ENCODE data around the gene C2CD4A.

Gene C2CD4A

GRCh38 chr15:62069551-62069950 lies 2.8 kb downstream of the C2CD4A start:
- Mint-ChIP-seq H3K9me3 (no peaks in the 10 kb centered on the region), H3K27me3 (peaks cover 43% of the 10 kb centered on the region), H3K36me3 (no peaks in the 10 kb centered on the region), H3K27ac (no peak overlapping the region), H3K4me1 (peaks cover 23% of the 10 kb centered on the region), H3K4me3 (no peak overlapping the region)
- CTCF ChIA-PET = interaction anchor here (0.8 to 1.7 kb wide), 3 partner anchors 8 to 195 kb away, joined by 3 to 6 read pairs (median 3); partner anchors contain the start of genes C2CD4B and VPS13C
- no peak for DNase-seq

GRCh38 chr15:62071711-62072308 lies 5.0 kb downstream of the C2CD4A start:
- H3K9me3 Mint-ChIP-seq = no peaks in the 10 kb centered on the region

GRCh38 chr15:62075595-62076277 lies 9.0 kb downstream of the C2CD4A start:
- no peak overlapping the region for H3K27ac Mint-ChIP-seq
- no peaks in the 10 kb centered on the region for H3K36me3 Mint-ChIP-seq

More at GRCh38 chr15:62071711-62072308, 5.0 kb downstream of the C2CD4A start:
- Mint-ChIP-seq H3K4me1 (peaks cover 15% of the 10 kb centered on the region), H3K27ac (no peak overlapping the region), H3K36me3 (no peaks in the 10 kb centered on the region), H3K4me3 (no peak overlapping the region), H3K27me3 (peaks cover 29% of the 10 kb centered on the region)
- no peak for DNase-seq
- CTCF ChIA-PET = interaction anchor here (0.8 to 1.4 kb wide), 10 partner anchors 10 to 238 kb away, joined by 3 to 5 read pairs (median 3); partner anchors contain the start of gene C2CD4B

GRCh38 chr15:62079594-62079993 lies 12.8 kb downstream of the C2CD4A start:
- Mint-ChIP-seq H3K27me3 (peaks cover 10% of the 10 kb centered on the region), H3K36me3 (no peaks in the 10 kb centered on the region), H3K9me3 (peaks cover 5% of the 10 kb centered on the region), H3K4me3 (no peak overlapping the region), H3K4me1 (no peaks in the 10 kb centered on the region), H3K27ac (no peak overlapping the region)
- no peak for DNase-seq
- CTCF ChIA-PET = interaction anchor here (1.3 kb wide), 1 partner anchor 19 kb away, joined by 7 read pairs; the partner anchor contains the start of gene VPS13C

More at GRCh38 chr15:62075595-62076277, 9.0 kb downstream of the C2CD4A start:
- DNase-seq = no peak
- CTCF ChIA-PET = interaction anchor here (1.0 to 1.2 kb wide), 2 partner anchors 178 to 204 kb away, joined by 3 read pairs; no protein-coding TSS in a partner anchor
- Mint-ChIP-seq H3K9me3 (no peaks in the 10 kb centered on the region), H3K4me1 (no peaks in the 10 kb centered on the region), H3K27me3 (peaks cover 14% of the 10 kb centered on the region), H3K4me3 (no peak overlapping the region)

GRCh38 chr15:62083194-62084154 lies 16.7 kb downstream of the C2CD4A start:
- no peak for DNase-seq
- H3K27ac Mint-ChIP-seq = no peak overlapping the region
- CTCF ChIA-PET = interaction anchor here (0.6 to 1.2 kb wide), 3 partner anchors 171 to 916 kb away, joined by 3 to 5 read pairs (median 3); no protein-coding TSS in a partner anchor
- H3K9me3 Mint-ChIP-seq = peaks cover 5% of the 10 kb centered on the region
- H3K4me1 Mint-ChIP-seq = peaks cover 7% of the 10 kb centered on the region
- H3K4me3 Mint-ChIP-seq = no peak overlapping the region
- peaks cover 5% of the 10 kb centered on the region for H3K27me3 Mint-ChIP-seq
- no peaks in the 10 kb centered on the region for H3K36me3 Mint-ChIP-seq

- peaks cover 7% of the 10 kb centered on the region for H3K4me1 Mint-ChIP-seq
- no peaks in the 10 kb centered on the region for H3K36me3 Mint-ChIP-seq
- CTCF ChIA-PET = no interaction called here
- no peak for DNase-seq
- no peak overlapping the region for H3K4me3 Mint-ChIP-seq
- H3K9me3 Mint-ChIP-seq = peaks cover 5% of the 10 kb centered on the region
- H3K27ac Mint-ChIP-seq = no peak overlapping the region
- H3K27me3 Mint-ChIP-seq = no peaks in the 10 kb centered on the region
These were observed 19.0 kb downstream of the C2CD4A start for GRCh38 chr15:62085740-62086139.

- Mint-ChIP-seq H3K27me3 (no peaks in the 10 kb centered on the region), H3K4me3 (no peak overlapping the region), H3K27ac (no peak overlapping the region), H3K4me1 (peaks cover 7% of the 10 kb centered on the region), H3K9me3 (peaks cover 5% of the 10 kb centered on the region), H3K36me3 (no peaks in the 10 kb centered on the region)
- no peak for DNase-seq
- CTCF ChIA-PET = interaction anchor here (1.0 to 2.0 kb wide), 2 partner anchors 16 to 75 kb away, joined by 3 to 4 read pairs; no protein-coding TSS in a partner anchor
These were observed 21.0 kb downstream of the C2CD4A start for GRCh38 chr15:62087671-62088352.

- no peak overlapping the region for H3K27ac Mint-ChIP-seq
- CTCF ChIA-PET = interaction anchor here (1.0 to 2.0 kb wide), 2 partner anchors 17 to 75 kb away, joined by 3 to 4 read pairs; no protein-coding TSS in a partner anchor
- no peak overlapping the region for H3K4me3 Mint-ChIP-seq
- no peak for DNase-seq
- no peaks in the 10 kb centered on the region for H3K27me3 Mint-ChIP-seq
- H3K4me1 Mint-ChIP-seq = peaks cover 7% of the 10 kb centered on the region
- H3K36me3 Mint-ChIP-seq = no peaks in the 10 kb centered on the region
- peaks cover 5% of the 10 kb centered on the region for H3K9me3 Mint-ChIP-seq
These were observed 21.5 kb downstream of the C2CD4A start for GRCh38 chr15:62088353-62088693.

GRCh38 chr15:62089616-62090015 lies 22.8 kb downstream of the C2CD4A start:
- no peak overlapping the region for H3K27ac Mint-ChIP-seq
- no peaks in the 10 kb centered on the region for H3K9me3 Mint-ChIP-seq
- CTCF ChIA-PET = interaction anchor here (0.8 kb wide), 1 partner anchor 697 kb away, joined by 3 read pairs; no protein-coding TSS in a partner anchor
- H3K36me3 Mint-ChIP-seq = no peaks in the 10 kb centered on the region
- H3K27me3 Mint-ChIP-seq = no peaks in the 10 kb centered on the region
- H3K4me1 Mint-ChIP-seq = peaks cover 7% of the 10 kb centered on the region
- DNase-seq = no peak
- no peak overlapping the region for H3K4me3 Mint-ChIP-seq

- H3K27me3 Mint-ChIP-seq = no peaks in the 10 kb centered on the region
- H3K4me1 Mint-ChIP-seq = peaks cover 7% of the 10 kb centered on the region
- no peaks in the 10 kb centered on the region for H3K9me3 Mint-ChIP-seq
- H3K36me3 Mint-ChIP-seq = no peaks in the 10 kb centered on the region
- no peak overlapping the region for H3K4me3 Mint-ChIP-seq
- H3K27ac Mint-ChIP-seq = no peak overlapping the region
- DNase-seq = no peak
- CTCF ChIA-PET = no interaction called here
These were observed 24.2 kb downstream of the C2CD4A start for GRCh38 chr15:62090988-62091387.

- Mint-ChIP-seq H3K9me3 (no peaks in the 10 kb centered on the region), H3K4me3 (no peak overlapping the region), H3K27ac (no peak overlapping the region), H3K27me3 (no peaks in the 10 kb centered on the region), H3K36me3 (no peaks in the 10 kb centered on the region), H3K4me1 (no peaks in the 10 kb centered on the region)
- no peak for DNase-seq
- CTCF ChIA-PET = no interaction called here
These were observed 27.0 kb downstream of the C2CD4A start for GRCh38 chr15:62093809-62094208.

GRCh38 chr15:62094388-62094787 lies 27.6 kb downstream of the C2CD4A start:
- H3K4me1 Mint-ChIP-seq = no peaks in the 10 kb centered on the region
- H3K27ac Mint-ChIP-seq = no peak overlapping the region
- CTCF ChIA-PET = no interaction called here
- H3K27me3 Mint-ChIP-seq = no peaks in the 10 kb centered on the region
- H3K36me3 Mint-ChIP-seq = no peaks in the 10 kb centered on the region
- no peak overlapping the region for H3K4me3 Mint-ChIP-seq
- no peaks in the 10 kb centered on the region for H3K9me3 Mint-ChIP-seq
- DNase-seq = no peak

GRCh38 chr15:62099094-62099601 lies 32.4 kb downstream of the C2CD4A start:
- H3K27me3 Mint-ChIP-seq = no peaks in the 10 kb centered on the region
- H3K27ac Mint-ChIP-seq = no peak overlapping the region
- DNase-seq = no peak
- H3K4me3 Mint-ChIP-seq = no peak overlapping the region
- H3K9me3 Mint-ChIP-seq = no peaks in the 10 kb centered on the region
- H3K4me1 Mint-ChIP-seq = no peaks in the 10 kb centered on the region
- CTCF ChIA-PET = no interaction called here
- no peaks in the 10 kb centered on the region for H3K36me3 Mint-ChIP-seq
